Neuronal stem cell (in vitro differentiated cells): ENCODE measurements around the gene TMEM132C.

Experiments
- DNase-seq: peaks from one replicate; pipeline ENCODE4 v3.0.0-alpha.2; 2013; ENCODE audit warnings: low spot score
- H2AFZ ChIP-seq: one replicate; pipeline ENCODE4 v1.6.1; 2013; ENCODE audit warnings: mild to moderate bottlenecking, low read length, inconsistent platforms
- H2AK5ac ChIP-seq: 2 replicates; pipeline ENCODE4 v1.6.1; 2013; ENCODE audit warnings: low read depth, mild to moderate bottlenecking, inconsistent platforms, low read length, moderate library complexity, mixed read lengths
- H2BK120ac ChIP-seq: 2 replicates; pipeline ENCODE4 v1.6.1; 2013; ENCODE audit warnings: low read depth, mild to moderate bottlenecking, inconsistent platforms, low read length, moderate library complexity, mixed read lengths
- H2BK12ac ChIP-seq: one replicate; pipeline ENCODE4 v1.6.1; 2013; ENCODE audit warnings: low read length, inconsistent platforms
- H2BK15ac ChIP-seq: 2 replicates; pipeline ENCODE4 v1.6.1; 2013; ENCODE audit warnings: mild to moderate bottlenecking, low read length, inconsistent platforms, mixed read lengths
- H2BK5ac ChIP-seq: one replicate; pipeline ENCODE4 v1.6.1; 2013; ENCODE audit warnings: inconsistent platforms, mild to moderate bottlenecking, low read length, moderate library complexity
- H3K14ac ChIP-seq: one replicate; pipeline ENCODE4 v1.6.1; 2013; ENCODE audit warnings: low read length, inconsistent platforms
- H3K18ac ChIP-seq: 2 replicates; pipeline ENCODE4 v1.6.1; 2013; ENCODE audit warnings: low read length, inconsistent platforms
- H3K23ac ChIP-seq: 2 replicates; pipeline ENCODE4 v1.6.1; 2013; ENCODE audit warnings: low read depth, mild to moderate bottlenecking, mixed read lengths, low read length, inconsistent platforms; ENCODE audit not compliant: poor library complexity
- H3K27ac ChIP-seq: replicated peaks from 3 replicates; pipeline ENCODE4 v1.5.1; 2013; ENCODE audit warnings: low read length, inconsistent platforms
- H3K27me3 ChIP-seq, 3 experiments: 2 replicates each; pipeline ENCODE4 v1.6.1; 2013; ENCODE audit warnings: low read length in 3 of 3, mild to moderate bottlenecking in 2 of 3, inconsistent platforms in 1 of 3, low read depth in 1 of 3, mixed read lengths in 1 of 3, moderate library complexity in 1 of 3; ENCODE audit not compliant: control insufficient read depth in 3 of 3, insufficient read depth in 3 of 3
- H3K36me3 ChIP-seq, 2 donors: replicated peaks in 1 of 2; 2 replicates each; pipeline ENCODE4 v1.6.1; 2013; ENCODE audit warnings: low read length in 2 of 2; ENCODE audit not compliant: control insufficient read depth in 2 of 2, insufficient read depth in 2 of 2
- H3K4ac ChIP-seq: 2 replicates; pipeline ENCODE4 v1.6.1; 2013; ENCODE audit warnings: inconsistent platforms, mild to moderate bottlenecking, low read length, moderate library complexity
- H3K4me1 ChIP-seq, 2 donors: 1 replicate in 1 of 2; 2 replicates in 1 of 2; pipeline ENCODE4 v1.6.1; 2013; ENCODE audit warnings: low read length in 2 of 2, low read depth in 1 of 2; ENCODE audit not compliant: control insufficient read depth in 2 of 2, insufficient read depth in 1 of 2
- H3K4me2 ChIP-seq: one replicate; pipeline ENCODE4 v1.6.1; 2013; ENCODE audit warnings: mild to moderate bottlenecking, low read length, inconsistent platforms; ENCODE audit not compliant: insufficient read depth, poor library complexity, severe bottlenecking
- H3K4me3 ChIP-seq, 2 donors: 2 replicates each; pipeline ENCODE4 v1.5.1; 2013; ENCODE audit warnings: low read length in 2 of 2, mild to moderate bottlenecking in 2 of 2, inconsistent platforms in 1 of 2, moderate library complexity in 1 of 2
- H3K79me1 ChIP-seq: one replicate; pipeline ENCODE4 v1.6.1; 2013; ENCODE audit warnings: low read depth, mild to moderate bottlenecking, inconsistent platforms, low read length, moderate library complexity
- H3K9ac ChIP-seq: one replicate; pipeline ENCODE4 v1.6.1; 2013; ENCODE audit warnings: mild to moderate bottlenecking, low read depth, low read length, inconsistent platforms; ENCODE audit not compliant: poor library complexity
- H3K9me3 ChIP-seq, 2 donors: replicated peaks in 1 of 2; 2 replicates each; pipeline versions ENCODE3 to v1.6.1; 2013; ENCODE audit warnings: low read length in 2 of 2, mild to moderate bottlenecking in 2 of 2, inconsistent platforms in 1 of 2, low read depth in 1 of 2, mixed read lengths in 1 of 2, moderate library complexity in 1 of 2; ENCODE audit not compliant: control insufficient read depth in 2 of 2, insufficient read depth in 1 of 2
- H4K8ac ChIP-seq: one replicate; pipeline ENCODE4 v1.6.1; 2013; ENCODE audit warnings: low read depth, mild to moderate bottlenecking, inconsistent platforms, low read length, moderate library complexity
- H4K91ac ChIP-seq: one replicate; pipeline ENCODE4 v1.6.1; 2013; ENCODE audit warnings: low read length, low read depth, mild to moderate bottlenecking, inconsistent platforms; ENCODE audit not compliant: poor library complexity
- WGBS, 2 donors: extraction: QIAGEN DNeasy Blood & Tissue Kit; methylation state at CpG; one replicate each; pipeline ENCODE4 v1.1.7; 2013; ENCODE audit warnings: missing lambda C conversion rate in 2 of 2, mixed read lengths in 1 of 2; ENCODE audit not compliant: insufficient read length in 2 of 2, insufficient replicate concordance in 1 of 2; ENCODE audit errors: extremely low coverage in 2 of 2; 5-methylcytosine and 5-hydroxymethylcytosine counted together

Gene TMEM132C

DNA sequence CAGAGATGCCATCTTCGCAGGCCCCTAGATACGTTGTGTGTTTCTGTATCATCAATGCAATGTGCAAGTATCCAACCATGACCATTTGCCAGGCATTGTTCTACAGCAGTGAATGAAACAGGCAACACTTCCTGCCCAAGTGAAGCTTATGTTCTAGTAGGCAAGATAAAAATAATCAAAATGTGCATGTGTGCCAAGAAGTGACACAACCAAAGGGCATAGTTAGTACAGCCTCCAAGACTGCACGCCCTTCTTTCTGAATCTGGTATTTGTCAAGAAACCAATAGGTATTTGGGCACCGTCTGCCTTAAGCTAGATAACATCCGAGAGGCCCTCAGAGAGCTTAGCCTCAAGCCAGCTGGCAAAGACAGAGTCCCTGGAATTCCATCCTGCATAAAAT is 152.0 kb downstream of the TMEM132C start:
- no CpG with 5 or more reads among the region's 5 CpGs for WGBS, 2 donors
- H3K23ac ChIP-seq = no peak overlapping the region
- no peak overlapping the region for H4K91ac ChIP-seq

DNA sequence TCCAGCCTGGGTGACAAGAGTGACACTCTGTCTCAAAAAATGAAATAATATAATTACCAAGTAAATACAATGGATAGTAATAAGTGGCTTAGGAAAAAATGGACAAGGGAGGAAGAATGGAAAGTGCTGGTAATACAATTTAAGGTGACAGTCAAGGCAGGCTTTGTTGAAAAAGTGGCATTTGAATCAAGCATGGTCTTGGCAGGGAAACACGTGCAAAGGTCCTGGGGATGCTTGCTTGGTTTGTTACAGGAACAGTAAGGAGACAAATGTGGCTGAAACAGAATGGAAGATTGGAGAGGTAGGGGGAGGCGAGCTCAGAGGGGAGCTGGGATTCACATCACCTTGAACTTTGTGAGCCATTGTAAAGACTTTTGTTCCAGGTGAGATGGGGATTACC is 153.2 kb downstream of the TMEM132C start:
- Histone ChIP-seq H3K9ac (no peak overlapping the region), H2BK12ac (no peak overlapping the region), H4K8ac (no peak overlapping the region), H3K27me3 (no peaks in the 10 kb centered on the region), H3K9me3 (peaks cover 3 to 4% of the 10 kb centered on the region in 2 donors), H2AFZ (no peak overlapping the region), H3K14ac (no peak overlapping the region), H3K79me1 (no peaks in the 10 kb centered on the region), H3K23ac (no peak overlapping the region), H3K18ac (no peak overlapping the region), H3K27ac (no peak overlapping the region), H2BK15ac (no peak overlapping the region), H3K4me2 (no peak overlapping the region), H3K36me3 (peaks cover 0 to 25% of the 10 kb centered on the region in 2 donors), H2BK5ac (no peak overlapping the region), H4K91ac (no peak overlapping the region), H2BK120ac (no peak overlapping the region), H3K4me1 (no peaks in the 10 kb centered on the region), H3K4me3 (no peak overlapping the region), H2AK5ac (no peak overlapping the region), H3K4ac (no peak overlapping the region)
- WGBS, 2 donors = no CpG with 5 or more reads among the region's 2 CpGs
- no peak for DNase-seq

More for the DNA sequence above, 152.0 kb downstream of the TMEM132C start:
- Histone ChIP-seq H3K14ac (no peak overlapping the region), H3K27me3 (no peaks in the 10 kb centered on the region), H2AK5ac (no peak overlapping the region), H3K4ac (no peak overlapping the region), H2BK5ac (no peak overlapping the region), H4K8ac (no peak overlapping the region), H2BK120ac (no peak overlapping the region), H3K4me1 (no peaks in the 10 kb centered on the region), H2AFZ (no peak overlapping the region), H3K9ac (no peak overlapping the region), H3K18ac (no peak overlapping the region), H3K27ac (no peak overlapping the region), H3K4me2 (no peak overlapping the region), H3K36me3 (peaks cover 0 to 31% of the 10 kb centered on the region in 2 donors), H2BK15ac (no peak overlapping the region), H3K79me1 (no peaks in the 10 kb centered on the region), H2BK12ac (no peak overlapping the region), H3K9me3 (peaks cover 3 to 4% of the 10 kb centered on the region in 2 donors), H3K4me3 (no peak overlapping the region)
- DNase-seq = no peak

DNA sequence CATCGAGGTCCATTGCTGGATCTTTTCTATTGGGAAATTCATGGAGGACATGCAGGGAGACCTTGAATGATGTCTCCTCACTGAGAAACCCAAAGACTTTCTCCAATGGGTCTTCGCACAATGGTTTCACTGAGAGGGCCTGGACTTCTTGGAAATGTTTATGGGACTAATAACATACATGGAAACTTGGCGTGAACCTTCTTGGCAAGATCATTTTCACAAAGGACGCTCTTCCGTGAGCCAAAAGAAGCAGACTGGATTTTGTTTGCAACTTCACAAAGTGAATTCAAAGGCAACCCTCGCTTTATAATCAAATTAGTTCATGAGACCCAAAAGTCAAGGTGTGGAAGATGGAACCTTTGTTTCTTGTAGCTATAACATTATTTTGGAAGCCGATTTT is 154.4 kb downstream of the TMEM132C start:
- Histone ChIP-seq H3K27me3 (no peaks in the 10 kb centered on the region), H2BK15ac (no peak overlapping the region), H3K4me3 (no peak overlapping the region), H3K9me3 (peaks cover 1 to 4% of the 10 kb centered on the region in 2 donors), H3K4ac (no peak overlapping the region), H3K9ac (no peak overlapping the region), H3K18ac (no peak overlapping the region), H3K14ac (no peak overlapping the region), H3K4me1 (no peaks in the 10 kb centered on the region), H2AFZ (no peak overlapping the region), H2BK12ac (no peak overlapping the region), H2BK120ac (no peak overlapping the region), H4K8ac (no peak overlapping the region), H4K91ac (no peak overlapping the region), H3K36me3 (peaks cover 0 to 13% of the 10 kb centered on the region in 2 donors), H3K27ac (no peak overlapping the region), H3K23ac (no peak overlapping the region), H2AK5ac (no peak overlapping the region), H3K79me1 (no peaks in the 10 kb centered on the region), H2BK5ac (no peak overlapping the region), H3K4me2 (no peak overlapping the region)
- WGBS, 2 donors = no CpG with 5 or more reads among the region's 7 CpGs
- no peak for DNase-seq

DNA sequence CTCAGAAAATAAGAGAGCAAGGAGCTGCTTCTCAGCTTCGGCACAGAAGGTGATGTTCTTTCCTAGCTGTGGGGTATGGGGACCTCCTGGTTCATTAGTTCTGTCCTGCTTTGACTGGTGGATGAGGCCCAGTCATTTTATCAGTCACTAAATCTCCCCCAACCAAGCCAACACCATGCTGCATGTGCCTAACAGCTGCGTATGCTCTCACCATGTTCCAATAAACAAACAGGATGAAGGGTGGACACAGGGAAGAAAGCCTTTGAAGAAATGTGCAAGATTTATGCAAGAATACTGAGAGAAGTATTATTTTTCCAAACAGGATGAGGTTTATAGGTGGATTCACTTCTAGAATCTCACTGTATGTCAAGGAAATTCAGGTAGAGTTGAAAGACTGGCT is 156.2 kb downstream of the TMEM132C start:
- no CpG with 5 or more reads among the region's 2 CpGs for WGBS, 2 donors
- no peaks in the 10 kb centered on the region for H3K79me1 ChIP-seq
- H3K9me3 ChIP-seq = peaks cover under 1 to 1% of the 10 kb centered on the region in 2 donors
- no peak overlapping the region for H3K4me3 ChIP-seq
- H4K8ac ChIP-seq = no peak overlapping the region
- H2BK120ac ChIP-seq = no peak overlapping the region
- H3K18ac ChIP-seq = no peak overlapping the region
- H3K4me1 ChIP-seq = no peaks in the 10 kb centered on the region
- no peak overlapping the region for H2AK5ac ChIP-seq
- DNase-seq = no peak
- no peak overlapping the region for H2AFZ ChIP-seq
- H2BK12ac ChIP-seq = no peak overlapping the region
- H3K36me3 ChIP-seq = peaks cover 0 to 4% of the 10 kb centered on the region in 2 donors
- no peak overlapping the region for H4K91ac ChIP-seq
- H2BK5ac ChIP-seq = no peak overlapping the region
- H2BK15ac ChIP-seq = no peak overlapping the region
- no peak overlapping the region for H3K9ac ChIP-seq
- H3K27ac ChIP-seq = no peak overlapping the region
- H3K4ac ChIP-seq = no peak overlapping the region
- no peak overlapping the region for H3K14ac ChIP-seq
- H3K4me2 ChIP-seq = no peak overlapping the region
- no peak overlapping the region for H3K23ac ChIP-seq
- no peaks in the 10 kb centered on the region for H3K27me3 ChIP-seq
